GM23248 (cell line): ENCODE data around the gene NAT8L.

Experiments used
- EZH2 ChIP-seq: fragments of 200-600 bp; sonication (generic); IDR thresholded peaks from 2 replicates; pipeline ENCODE4 v1.6.1; 2018; ENCODE audit warnings: antibody characterized with exemption, mild to moderate bottlenecking; ENCODE audit not compliant: insufficient read depth, poor library complexity, severe bottlenecking
- EZH2phosphoT487 ChIP-seq: fragments of 200-600 bp; sonication (generic); IDR thresholded peaks from 2 replicates; pipeline ENCODE4 v1.6.1; 2018; ENCODE audit warnings: antibody characterized with exemption, moderate library complexity, mild to moderate bottlenecking, low read depth; ENCODE audit not compliant: insufficient read depth

DNA sequence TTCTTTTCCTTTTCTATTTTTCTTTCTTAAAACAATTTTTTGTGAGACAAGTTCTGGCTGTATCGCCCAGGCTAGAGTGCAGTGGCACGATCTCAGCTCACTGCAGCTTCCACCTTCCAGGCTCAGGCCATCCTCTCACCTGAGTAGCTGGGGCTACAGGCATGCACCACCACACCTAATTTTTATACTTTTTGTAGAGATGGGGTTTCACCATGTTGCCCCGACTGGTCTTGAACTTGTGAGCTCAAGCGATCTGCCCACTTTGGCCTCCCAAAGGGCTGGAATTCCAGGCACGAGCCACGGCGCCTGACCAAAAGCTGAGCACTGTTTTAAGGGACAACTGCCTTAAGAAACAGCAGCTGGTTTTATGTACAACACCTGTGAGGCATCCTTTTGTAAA is 9.3 kb upstream of the NAT8L start:
- no peak for TF ChIP-seq EZH2
- TF ChIP-seq EZH2phosphoT487 = no peak
